Activated T-cell treated with anti-CD3 and anti-CD28 coated beads, Interleukin-2, amount 50 U/mL, for 4 hours (primary cell): ENCODE results near the gene KRT78. TPM values are rescaled to one million over a fixed set of nuclear protein-coding genes. Genes with fewer than 3 reads are reported as not detected.

Experiments
- ATAC-seq, 2 donors: fragments of 200-7000 bp; cut with Tn5 transposase; one replicate each; pipeline ENCODE4 v1.10.0; 2021
- DNase-seq: peaks from one replicate; pipeline ENCODE4 v3.0.0-alpha.2; 2020
- H3K27me3 Mint-ChIP-seq: one replicate; pipeline ENCODE4 v1.8.0; 2021; ENCODE audit warnings: low read depth, mixed read lengths
- H3K36me3 Mint-ChIP-seq: one replicate; pipeline ENCODE4 v1.8.0; 2022; ENCODE audit warnings: mixed read lengths; ENCODE audit not compliant: insufficient read depth
- H3K4me1 Mint-ChIP-seq: one replicate; pipeline ENCODE4 v1.8.0; 2021; ENCODE audit warnings: low read depth, mixed read lengths
- H3K4me3 Mint-ChIP-seq: one replicate; pipeline ENCODE4 v1.8.0; 2021; ENCODE audit warnings: mild to moderate bottlenecking, moderate library complexity, mixed read lengths
- H3K9me3 Mint-ChIP-seq: one replicate; pipeline ENCODE4 v1.8.0; 2021; ENCODE audit warnings: mixed read lengths
- total RNA-seq, 3 donors: library from RNA; stranded (reverse); gene quantifications; one replicate each; pipeline ENCODE4 v1.2.1, GENCODE V29; 2021

KRT78 gene
- total RNA-seq, 3 donors from 2014 or later = not detected

- no peaks in the 10 kb centered on the region for H3K9me3 Mint-ChIP-seq
- no peaks in the 10 kb centered on the region for H3K36me3 Mint-ChIP-seq
- peaks cover 10% of the 10 kb centered on the region for H3K27me3 Mint-ChIP-seq
- no peak overlapping the region for H3K4me3 Mint-ChIP-seq
- peaks cover 22% of the 10 kb centered on the region for H3K4me1 Mint-ChIP-seq
- DNase-seq (no peak), ATAC-seq (no peak)
These were observed 10.8 kb downstream of the KRT78 start for GRCh38 chr12:52837781-52838608.

DNA sequence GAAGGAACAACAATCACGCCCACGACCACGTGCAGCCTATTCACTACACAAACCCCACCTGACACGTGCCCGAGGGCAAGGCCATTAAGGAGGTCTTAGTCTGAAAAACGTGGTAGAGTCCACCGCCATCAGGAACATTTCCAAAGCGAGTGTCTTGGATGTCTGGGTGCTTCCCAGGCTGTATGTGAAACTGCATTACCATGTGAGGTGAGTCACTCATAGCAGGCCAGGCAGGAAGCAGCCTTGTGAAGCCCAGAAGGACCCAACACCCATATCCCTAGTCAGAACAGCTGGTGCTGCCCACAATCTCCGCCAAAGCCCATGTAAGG, 11.4 kb downstream of the KRT78 start:
- Mint-ChIP-seq H3K4me1 (peaks cover 22% of the 10 kb centered on the region), H3K9me3 (no peaks in the 10 kb centered on the region), H3K27me3 (peaks cover 10% of the 10 kb centered on the region), H3K4me3 (no peak overlapping the region), H3K36me3 (no peaks in the 10 kb centered on the region)
- DNase-seq (no peak), ATAC-seq (no peak)

- no peaks in the 10 kb centered on the region for H3K36me3 Mint-ChIP-seq
- peaks cover 10% of the 10 kb centered on the region for H3K27me3 Mint-ChIP-seq
- H3K4me1 Mint-ChIP-seq = peaks cover 22% of the 10 kb centered on the region
- no peaks in the 10 kb centered on the region for H3K9me3 Mint-ChIP-seq
- DNase-seq (no peak), ATAC-seq (peak; percentile 5 to 8)
- H3K4me3 Mint-ChIP-seq = no peak overlapping the region
These were observed 12.0 kb downstream of the KRT78 start for GRCh38 chr12:52836491-52837412.

- H3K9me3 Mint-ChIP-seq = no peaks in the 10 kb centered on the region
- H3K4me1 Mint-ChIP-seq = peaks cover 22% of the 10 kb centered on the region
These were observed 12.7 kb downstream of the KRT78 start for GRCh38 chr12:52836042-52836466.

GRCh38 chr12:52835271-52836041, 13.3 kb downstream of the KRT78 start:
- peaks cover 10% of the 10 kb centered on the region for H3K27me3 Mint-ChIP-seq
- H3K36me3 Mint-ChIP-seq = no peaks in the 10 kb centered on the region
- H3K4me3 Mint-ChIP-seq = no peak overlapping the region
- DNase-seq (no peak), ATAC-seq (no peak)
- no peaks in the 10 kb centered on the region for H3K9me3 Mint-ChIP-seq
- peaks cover 22% of the 10 kb centered on the region for H3K4me1 Mint-ChIP-seq

More at GRCh38 chr12:52836042-52836466, 12.7 kb downstream of the KRT78 start:
- DNase-seq = peak; percentile 56
- Mint-ChIP-seq H3K27me3 (peaks cover 10% of the 10 kb centered on the region), H3K36me3 (no peaks in the 10 kb centered on the region), H3K4me3 (peak overlapping the region; percentile 35)
- ATAC-seq = peak; percentile 91 to 96

DNA sequence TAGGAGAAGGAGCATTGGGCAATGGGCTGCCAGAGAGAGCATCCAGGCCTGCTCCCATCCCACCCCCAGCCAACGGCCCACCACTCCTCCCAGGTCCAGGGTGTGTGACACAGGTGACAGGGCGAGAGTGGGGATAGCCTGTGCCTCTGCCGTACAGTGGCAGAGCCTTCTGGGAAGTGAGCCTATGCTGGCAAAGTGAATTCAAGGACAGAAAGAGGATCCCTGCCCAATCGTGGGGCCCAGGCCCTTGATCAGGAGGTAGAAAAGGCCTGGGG, 14.1 kb downstream of the KRT78 start:
- ATAC-seq (no peak), DNase-seq (no peak)
- Mint-ChIP-seq H3K36me3 (no peaks in the 10 kb centered on the region), H3K9me3 (no peaks in the 10 kb centered on the region), H3K4me1 (peaks cover 22% of the 10 kb centered on the region), H3K27me3 (peaks cover 7% of the 10 kb centered on the region), H3K4me3 (no peak overlapping the region)

GRCh38 chr12:52833922-52834726, 14.7 kb downstream of the KRT78 start, which contains the start of gene KRT79:
TSS of gene KRT79 (minus strand) at chr12:52834311. CDS start at chr12:52834260, 51 bp downstream.
- Mint-ChIP-seq H3K4me3 (no peak within 1 kb of the TSS), H3K4me1 (peaks cover 22% of the 10 kb centered on the region), H3K9me3 (no peaks in the 10 kb centered on the region), H3K36me3 (no peaks in the 10 kb centered on the region), H3K27me3 (peaks cover 3% of the 10 kb centered on the region)
- ATAC-seq (no peak), DNase-seq (no peak)

DNA sequence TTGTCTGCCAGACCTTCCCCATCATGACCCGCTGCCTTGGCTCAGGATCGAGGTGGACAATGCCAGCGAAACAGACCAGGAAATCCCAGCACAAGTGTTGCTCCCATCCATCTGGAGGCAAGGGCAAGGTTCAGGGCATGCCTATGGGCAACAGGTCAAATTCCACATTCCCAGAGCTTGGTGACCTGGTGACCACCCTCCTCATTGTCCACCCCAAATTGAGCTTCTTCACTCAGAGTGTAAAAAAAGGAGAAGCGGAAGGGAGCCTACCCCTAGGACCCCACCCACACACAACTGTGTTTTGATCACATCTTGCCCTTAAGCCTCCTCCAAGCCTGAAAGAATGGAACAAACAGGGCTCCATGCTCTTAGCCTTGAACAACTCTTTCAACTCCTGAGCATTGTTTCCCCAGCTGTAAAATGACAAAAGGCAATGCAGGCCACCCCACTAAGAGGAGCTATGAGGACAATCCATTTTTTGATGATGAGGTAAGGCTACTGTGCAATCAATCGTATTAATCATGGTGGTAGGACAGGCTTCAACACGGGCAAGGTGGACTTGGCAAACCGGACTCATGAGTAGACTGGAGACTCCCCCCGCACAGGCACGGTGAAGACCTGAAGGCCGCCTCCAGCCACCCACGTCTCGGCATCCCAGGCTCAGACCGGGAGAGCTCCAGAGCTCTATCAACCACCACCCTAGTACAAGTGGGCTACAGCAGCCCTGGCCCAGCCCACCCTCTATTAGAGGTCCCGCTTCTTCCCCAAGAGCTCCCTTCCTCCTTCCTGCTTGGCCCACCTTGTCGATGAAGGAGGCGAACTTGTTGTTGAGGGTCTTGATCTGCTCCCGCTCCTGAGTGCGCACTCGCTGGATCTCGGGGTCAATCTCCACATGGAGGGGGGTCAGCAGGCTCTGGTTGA, 15.5 kb downstream of the KRT78 start:
- no peak overlapping the region for H3K4me3 Mint-ChIP-seq
- peaks cover 27% of the 10 kb centered on the region for H3K4me1 Mint-ChIP-seq
- peaks cover 2% of the 10 kb centered on the region for H3K27me3 Mint-ChIP-seq
- H3K9me3 Mint-ChIP-seq = no peaks in the 10 kb centered on the region
- ATAC-seq (no peak), DNase-seq (no peak)
- H3K36me3 Mint-ChIP-seq = no peaks in the 10 kb centered on the region

- H3K27me3 Mint-ChIP-seq = peaks cover 2% of the 10 kb centered on the region
- ATAC-seq (no peak), DNase-seq (no peak)
- no peaks in the 10 kb centered on the region for H3K9me3 Mint-ChIP-seq
- peaks cover 27% of the 10 kb centered on the region for H3K4me1 Mint-ChIP-seq
- H3K36me3 Mint-ChIP-seq = no peaks in the 10 kb centered on the region
- no peak overlapping the region for H3K4me3 Mint-ChIP-seq
These were observed 16.3 kb downstream of the KRT78 start for GRCh38 chr12:52832451-52832850.

- DNase-seq (no peak), ATAC-seq (no peak)
- Mint-ChIP-seq H3K9me3 (no peaks in the 10 kb centered on the region), H3K27me3 (no peaks in the 10 kb centered on the region), H3K36me3 (no peaks in the 10 kb centered on the region), H3K4me1 (peaks cover 16% of the 10 kb centered on the region), H3K4me3 (no peak overlapping the region)
These were observed 17.5 kb downstream of the KRT78 start for GRCh38 chr12:52831251-52831650.

DNA sequence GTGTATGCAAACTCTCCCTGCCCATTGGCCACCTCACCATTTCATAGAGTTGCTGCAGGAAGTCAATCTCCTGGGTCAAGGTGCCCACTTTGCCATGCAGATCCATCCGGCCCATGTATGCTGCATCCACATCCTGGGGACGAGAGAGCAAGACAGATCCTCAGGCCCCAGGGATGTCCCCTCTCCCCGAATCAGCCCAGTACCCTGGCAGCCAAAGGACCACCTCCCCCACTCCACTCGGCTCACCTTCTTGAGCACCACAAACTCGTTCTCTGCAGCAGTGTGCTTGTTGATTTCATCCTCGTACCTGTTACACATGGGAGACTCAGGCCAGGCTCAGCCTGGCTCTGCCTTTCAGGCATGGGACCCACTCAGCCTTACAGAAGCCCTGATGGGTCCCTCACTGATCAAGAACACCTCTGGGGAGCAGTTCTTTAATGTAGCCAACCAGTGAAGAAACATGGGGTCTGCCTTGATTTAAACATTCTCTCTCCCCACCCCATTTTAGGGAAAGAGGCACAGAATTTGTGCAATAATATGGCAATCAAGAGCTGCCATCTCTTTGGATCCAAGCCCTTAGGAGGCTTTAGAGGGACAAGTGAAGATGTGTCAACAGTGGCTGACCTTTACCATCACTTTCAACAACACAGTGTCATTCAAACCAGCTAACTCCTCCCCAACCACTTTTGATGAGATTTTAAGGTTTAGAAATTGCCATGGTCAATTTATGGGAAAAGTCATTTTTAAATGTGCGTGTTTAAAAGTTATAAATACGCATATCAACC, 18.6 kb downstream of the KRT78 start:
- DNase-seq (no peak), ATAC-seq (no peak)
- no peaks in the 10 kb centered on the region for H3K9me3 Mint-ChIP-seq
- H3K27me3 Mint-ChIP-seq = no peaks in the 10 kb centered on the region
- no peak overlapping the region for H3K4me3 Mint-ChIP-seq
- peaks cover 6% of the 10 kb centered on the region for H3K4me1 Mint-ChIP-seq
- H3K36me3 Mint-ChIP-seq = no peaks in the 10 kb centered on the region

- H3K9me3 Mint-ChIP-seq = no peaks in the 10 kb centered on the region
- no peak overlapping the region for H3K4me3 Mint-ChIP-seq
- H3K27me3 Mint-ChIP-seq = no peaks in the 10 kb centered on the region
- no peak for ATAC-seq
- H3K4me1 Mint-ChIP-seq = peaks cover 5% of the 10 kb centered on the region
- no peak for DNase-seq
- no peaks in the 10 kb centered on the region for H3K36me3 Mint-ChIP-seq
These were observed 20.2 kb downstream of the KRT78 start for GRCh38 chr12:52828591-52829021.
